Posterior vena cava (tissue), 2 donors: ENCODE data around the gene SOX3. TPM values are rescaled to one million over a fixed set of nuclear protein-coding genes. Genes with fewer than 3 reads are reported as not detected.

Source experiments
- DNase-seq: peaks from one replicate; pipeline ENCODE4 v3.0.0-alpha.2; 2020; ENCODE audit warnings: low spot score
- intact Hi-C, 2 donors: fragments of 100-400 bp; cut with DNase I; formaldehyde crosslinking; loops; one replicate each; pipeline versions ENCODE4 v1.14.1 to v1.14.2; 2022 to 2023
- total RNA-seq, 2 donors: library from RNA; stranded (reverse); fragmentation: NEBNext Ultra II Directional; extraction: Animal tissue kit (Norgen Biotek cat#: 25700); gene quantifications; one replicate each; pipeline ENCODE4 v1.2.1, GENCODE V29; 2021
- donor health status: DM: yes; HTN: yes; CAD: no.
- donor health status: DM: yes; HTN: yes; CAD: no.

Gene SOX3
- total RNA-seq, 2 donors from 2014 or later, result not detected

DNA sequence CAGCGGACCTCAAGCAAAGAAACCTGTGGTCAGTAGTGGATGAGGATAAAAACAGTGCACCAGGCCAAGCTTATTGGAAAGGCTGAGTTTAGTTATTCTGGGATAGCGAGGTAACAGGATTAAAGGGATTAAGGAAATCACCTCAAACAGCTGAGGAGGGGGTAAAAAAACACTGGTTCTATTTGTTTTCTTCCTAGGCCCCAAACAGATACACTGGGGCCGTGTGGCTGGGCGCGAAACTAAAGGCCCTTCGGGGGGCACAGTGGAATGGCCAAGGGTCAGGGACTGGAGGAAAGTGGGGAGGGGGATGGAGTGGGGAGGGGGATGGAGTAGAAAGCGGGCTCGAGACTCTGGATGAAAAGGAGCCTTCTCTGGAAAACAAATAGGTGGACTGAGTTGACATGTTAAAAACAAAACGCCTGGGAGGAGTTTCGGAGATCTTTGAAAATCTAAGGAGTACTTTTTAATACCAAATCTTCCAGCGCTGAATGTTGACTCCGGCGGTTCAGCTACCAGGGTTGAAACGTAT, 2.9 kb downstream of the SOX3 start:
- no peak for DNase-seq
- intact Hi-C loops, result no loop called here

DNA sequence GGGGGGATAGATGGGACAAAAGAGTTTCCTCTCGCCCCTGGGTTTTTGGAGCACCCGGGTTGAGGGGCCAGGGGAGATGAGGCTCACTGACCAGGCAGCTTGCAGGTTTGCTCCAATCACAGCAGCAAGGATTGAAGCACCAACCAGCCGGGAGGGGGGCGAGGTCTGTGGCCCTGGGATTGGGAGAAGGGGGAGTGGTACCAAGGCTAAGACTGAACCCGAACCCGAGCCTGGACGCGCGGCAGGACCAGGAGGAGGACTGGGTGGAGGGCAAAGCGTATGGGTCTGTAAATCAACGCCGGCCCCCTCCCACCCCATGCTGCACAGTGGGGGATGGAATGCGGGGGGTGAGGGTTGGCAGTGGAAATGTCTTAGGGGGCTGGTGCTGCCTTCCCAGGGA, 3.5 kb downstream of the SOX3 start:
- no peak for DNase-seq
- intact Hi-C loops, result no loop called here

DNA sequence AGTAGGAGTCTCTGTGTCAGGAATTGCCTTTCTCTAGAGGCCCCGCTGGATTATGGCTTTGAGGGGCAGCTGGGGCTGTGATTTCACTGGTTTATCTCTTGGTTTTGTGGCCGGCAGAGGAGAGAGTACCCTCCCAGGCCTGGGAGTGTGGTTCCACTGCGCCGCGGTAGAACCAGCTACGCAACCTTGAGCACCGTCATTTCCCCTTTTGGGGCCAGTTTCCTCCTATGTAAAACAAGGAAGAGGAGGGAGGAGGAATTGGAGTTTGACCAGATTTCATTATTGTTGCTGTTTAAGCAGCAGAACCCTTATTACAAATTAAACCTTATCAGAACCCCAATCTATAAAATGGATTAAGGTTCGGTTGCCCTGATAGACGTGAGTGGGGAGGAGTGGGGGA, 4.4 kb downstream of the SOX3 start:
- intact Hi-C loops, result no loop called here
- DNase-seq, result no peak

DNA sequence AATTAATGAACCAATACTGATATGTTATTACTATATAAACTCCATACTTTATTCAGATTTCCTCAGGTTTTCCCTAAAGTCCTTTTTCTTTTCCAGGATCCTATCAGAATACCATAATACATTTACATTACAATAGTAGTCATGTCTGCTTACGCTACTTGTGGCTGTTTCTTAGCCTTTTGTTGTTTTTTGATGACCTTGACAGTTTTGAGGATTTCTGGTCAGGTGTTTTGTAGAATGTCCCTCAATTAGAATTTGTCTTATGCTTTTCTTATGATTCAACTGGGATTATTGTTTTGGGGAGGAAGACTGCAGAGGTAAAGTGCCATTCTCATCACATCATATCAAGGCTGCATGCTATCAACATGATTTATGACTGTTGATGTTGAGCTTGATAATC, 9.1 kb downstream of the SOX3 start:
- intact Hi-C loops, result no loop called here
- DNase-seq, result no peak

DNA sequence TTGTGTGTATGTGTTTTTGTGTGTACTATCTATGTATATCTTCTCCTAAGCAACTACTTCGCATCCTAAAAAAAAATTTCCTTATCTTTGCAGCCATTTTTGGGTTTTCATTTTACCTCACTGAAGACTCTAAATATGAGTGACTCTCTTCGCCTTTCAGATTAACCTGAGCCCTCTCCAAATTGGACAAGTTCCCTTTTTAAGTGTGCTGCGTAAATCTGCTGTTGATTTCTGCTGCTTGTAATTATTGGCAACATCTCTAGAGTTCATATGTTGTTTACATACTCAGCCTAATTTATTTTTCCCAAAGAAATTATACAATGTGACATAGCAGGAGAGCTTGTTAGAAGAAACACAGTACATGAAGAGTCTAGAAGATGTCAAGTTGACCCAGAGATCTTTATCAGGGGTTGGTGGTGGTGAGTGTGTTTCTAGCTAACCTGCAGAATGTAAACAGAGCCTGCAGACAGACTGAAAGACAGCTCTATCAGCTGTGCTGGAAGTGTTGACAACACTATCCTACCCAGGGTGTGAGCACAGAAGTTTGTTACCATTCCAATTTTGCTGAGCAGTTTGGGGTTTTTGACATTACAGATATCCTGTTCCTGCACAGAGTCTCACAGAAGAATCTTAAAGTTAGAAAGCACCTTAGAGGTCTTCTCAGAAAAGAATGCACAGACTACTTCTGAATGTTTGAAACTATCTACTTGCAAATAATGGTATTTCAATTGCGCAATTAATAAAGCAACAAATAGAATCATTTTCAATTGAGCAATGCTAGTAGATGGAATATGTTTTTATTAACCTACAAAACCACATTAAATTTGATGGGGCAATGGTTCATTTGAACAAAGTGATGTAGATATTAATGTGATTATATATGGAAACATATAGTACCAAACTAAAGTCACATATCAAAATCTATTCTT, 12.5 kb downstream of the SOX3 start:
- intact Hi-C loops, result no loop called here

DNA sequence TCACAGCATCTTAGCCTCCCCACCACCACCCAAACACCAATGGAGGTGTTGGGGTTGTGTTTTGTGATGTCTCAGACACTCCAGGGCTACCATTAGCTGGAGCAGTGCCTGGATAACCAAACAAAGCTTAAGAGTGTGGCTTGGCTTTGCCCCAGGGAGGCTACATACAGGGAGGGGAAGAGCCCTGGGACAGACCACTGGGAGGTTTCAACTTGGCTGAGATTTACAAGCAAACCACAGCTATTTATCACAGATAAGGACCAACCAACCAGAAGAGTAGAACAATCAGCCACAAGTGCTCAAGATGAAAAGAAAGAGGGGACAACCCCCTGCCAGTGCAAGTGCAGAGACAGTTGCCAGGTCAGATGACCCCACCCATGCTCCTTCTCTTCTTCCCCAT, 24.1 kb downstream of the SOX3 start:
- DNase-seq, result no peak
- intact Hi-C loops, result no loop called here

More for the DNA sequence above, 12.5 kb downstream of the SOX3 start:
- DNase-seq, result no peak

DNA sequence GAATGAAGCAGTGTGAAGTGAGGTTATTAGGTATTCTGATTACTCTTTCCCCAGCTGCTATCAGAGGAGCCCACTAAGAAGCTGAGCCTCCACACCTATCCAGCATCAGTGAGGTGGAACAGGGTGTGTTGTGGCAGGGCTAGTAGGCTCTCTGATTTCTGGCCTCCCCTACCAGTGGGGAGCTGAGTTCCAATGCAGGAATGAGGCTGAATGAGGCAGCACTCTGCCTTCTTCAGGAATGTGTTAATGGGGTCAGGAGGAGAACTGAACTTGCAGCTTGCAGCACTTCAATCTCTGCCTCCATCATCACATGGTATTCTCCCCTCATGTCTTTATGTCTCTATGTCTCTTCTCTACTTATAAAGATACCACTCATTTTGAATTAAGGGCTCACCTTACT, 26.9 kb downstream of the SOX3 start:
- intact Hi-C loops, result no loop called here

DNA sequence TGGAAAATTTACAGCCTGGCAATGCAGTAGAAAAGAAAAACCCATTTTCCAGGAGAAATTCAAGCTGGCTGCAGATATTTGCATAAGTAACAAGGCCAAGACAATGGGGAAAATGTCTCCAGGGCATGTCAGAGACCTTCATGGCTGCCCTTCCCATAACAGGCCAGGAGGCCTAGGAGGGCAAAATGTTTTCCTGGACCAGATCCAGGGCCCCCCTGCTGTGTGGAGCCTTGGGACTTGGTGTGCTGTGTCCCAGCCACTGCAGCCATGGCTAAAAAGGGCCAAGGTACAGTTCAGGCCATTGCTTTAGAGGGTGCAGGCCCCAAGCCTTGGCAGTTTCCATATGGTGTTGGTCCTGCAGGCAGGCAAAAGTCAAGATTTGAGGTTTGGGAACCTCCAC, 29.8 kb downstream of the SOX3 start:
- DNase-seq, result no peak
- intact Hi-C loops, result no loop called here

More for the DNA sequence above, 26.9 kb downstream of the SOX3 start:
- DNase-seq, result no peak

DNA sequence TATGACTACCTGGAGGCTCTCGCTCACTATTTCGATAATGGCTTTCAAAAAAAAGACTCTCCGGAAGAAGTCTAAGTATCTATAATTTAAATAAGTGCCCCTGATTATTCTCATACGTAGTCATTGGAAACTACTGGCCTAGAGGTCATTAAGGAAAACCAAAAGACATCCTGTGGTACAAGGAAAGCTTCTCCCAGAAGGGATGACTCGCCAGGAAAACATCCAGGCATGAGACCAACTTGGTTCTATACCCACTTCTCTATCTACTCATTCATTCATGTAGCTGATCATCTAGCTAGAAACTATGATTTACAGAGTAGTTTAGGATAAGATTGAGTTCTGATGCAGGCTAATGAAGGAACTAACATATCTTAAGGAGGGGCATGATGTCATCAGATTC, 37.7 kb downstream of the SOX3 start:
- intact Hi-C loops, result no loop called here
- DNase-seq, result no peak

Other genes starting within 250 kb of the SOX3 start
- gene LINC00632, start 204.7 kb upstream of the SOX3 start, total RNA-seq, result 100 to 1,000 TPM; 742 to 829 TPM